ENCODE data around the gene BARHL2. TPM values are rescaled to one million over a fixed set of nuclear protein-coding genes. Genes with fewer than 3 reads are reported as not detected.

The BARHL2 gene
- total RNA-seq, 4 donors from 2014 or later: not detected

- Histone ChIP-seq H3K9me3 (peaks cover 0 to 4% (median 0%) of the 10 kb centered on the region in 3 donors), H3K4me1 (peaks cover 6 to 67% (median 30%) of the 10 kb centered on the region in 3 donors), H3K27ac (no peak overlapping the region), H3K27me3 (peaks cover 23 to 100% (median 77%) of the 10 kb centered on the region in 4 donors), H3K36me3 (no peaks in the 10 kb centered on the region), H3K4me3 (no peak overlapping the region)
- TF ChIP-seq, protein P1, sequence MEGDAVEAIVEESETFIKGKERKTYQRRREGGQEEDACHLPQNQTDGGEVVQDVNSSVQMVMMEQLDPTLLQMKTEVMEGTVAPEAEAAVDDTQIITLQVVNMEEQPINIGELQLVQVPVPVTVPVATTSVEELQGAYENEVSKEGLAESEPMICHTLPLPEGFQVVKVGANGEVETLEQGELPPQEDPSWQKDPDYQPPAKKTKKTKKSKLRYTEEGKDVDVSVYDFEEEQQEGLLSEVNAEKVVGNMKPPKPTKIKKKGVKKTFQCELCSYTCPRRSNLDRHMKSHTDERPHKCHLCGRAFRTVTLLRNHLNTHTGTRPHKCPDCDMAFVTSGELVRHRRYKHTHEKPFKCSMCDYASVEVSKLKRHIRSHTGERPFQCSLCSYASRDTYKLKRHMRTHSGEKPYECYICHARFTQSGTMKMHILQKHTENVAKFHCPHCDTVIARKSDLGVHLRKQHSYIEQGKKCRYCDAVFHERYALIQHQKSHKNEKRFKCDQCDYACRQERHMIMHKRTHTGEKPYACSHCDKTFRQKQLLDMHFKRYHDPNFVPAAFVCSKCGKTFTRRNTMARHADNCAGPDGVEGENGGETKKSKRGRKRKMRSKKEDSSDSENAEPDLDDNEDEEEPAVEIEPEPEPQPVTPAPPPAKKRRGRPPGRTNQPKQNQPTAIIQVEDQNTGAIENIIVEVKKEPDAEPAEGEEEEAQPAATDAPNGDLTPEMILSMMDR (IDR thresholded peaks at IDR 0.05): no peak
- TF ChIP-seq POLR2A (IDR thresholded peaks at IDR 0.05): no peak
- DNase-seq: no peak
- intact Hi-C loops (cut with DNase I): loop anchor here (5.0 to 10.0 kb wide), 2 partner anchors 245 to 442 kb away; no protein-coding TSS in a partner anchor
- WGBS, 2 donors: 22 to 31% methylated on average over 14 of the region's 14 CpGs
Measured at GRCh38 chr1:90720145-90720636, 3.1 kb upstream of the BARHL2 start.

- H3K4me3 ChIP-seq: no peak overlapping the region
- peaks cover 6 to 60% (median 23%) of the 10 kb centered on the region in 3 donors for H3K4me1 ChIP-seq
- DNase-seq: no peak
Measured at GRCh38 chr1:90719330-90720144, 2.4 kb upstream of the BARHL2 start.

DNA sequence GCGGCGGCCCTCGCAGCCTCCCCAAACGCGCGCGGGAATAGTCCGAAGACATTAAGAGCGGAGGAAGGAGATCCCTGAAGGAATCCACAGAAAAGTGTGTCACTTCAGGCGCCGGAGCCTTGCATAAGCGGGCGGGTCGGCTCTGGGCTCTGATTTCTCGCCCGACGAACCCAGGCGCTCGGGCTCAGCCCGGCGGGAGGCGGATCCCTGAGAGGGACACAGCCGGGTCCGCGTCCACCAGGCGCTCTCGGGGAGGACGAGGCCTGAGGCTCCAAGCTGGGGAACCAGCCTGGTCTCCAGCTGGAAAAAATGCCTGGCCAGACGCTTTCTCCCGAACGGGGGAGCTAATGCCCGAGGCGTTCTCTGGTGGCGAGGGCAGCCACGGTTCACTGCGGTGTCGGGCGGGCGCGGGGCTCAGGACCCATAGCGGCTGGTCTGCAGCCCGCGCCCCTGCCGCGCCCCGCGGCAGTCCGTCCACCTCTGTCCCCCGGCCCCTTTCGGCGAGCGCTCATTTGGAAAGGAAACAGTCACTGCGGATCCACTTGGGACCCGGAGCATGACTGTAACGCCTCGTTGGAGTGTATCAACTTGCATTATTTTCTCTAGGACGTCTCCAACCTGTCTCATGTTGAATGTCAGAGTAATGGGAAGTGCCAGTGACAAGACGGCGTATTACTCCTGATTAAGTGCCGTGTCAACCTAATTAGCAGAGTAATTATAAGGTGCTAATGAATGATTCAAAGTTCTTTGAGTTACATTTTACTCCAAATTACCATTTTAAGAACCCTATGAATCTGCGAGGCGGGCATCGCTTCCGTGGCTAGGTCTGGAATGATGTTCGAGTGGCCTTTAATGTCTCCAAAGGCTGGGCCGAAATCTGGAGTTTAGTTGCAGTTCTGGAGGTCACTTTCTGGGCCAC, 1.6 kb upstream of the BARHL2 start:
- DNase-seq: no peak
- 7 to 16% methylated on average over 24 to 48 of the region's 66 CpGs for WGBS, 2 donors
- intact Hi-C loops (cut with DNase I): no loop called here
- Histone ChIP-seq H3K36me3 (no peaks in the 10 kb centered on the region), H3K4me1 (peaks cover 6 to 55% (median 20%) of the 10 kb centered on the region in 3 donors), H3K27me3 (peaks cover 16 to 100% (median 74%) of the 10 kb centered on the region in 4 donors), H3K27ac (no peak overlapping the region), H3K4me3 (peak overlapping the region in 3 of 4 donors; percentile 9 to 56 (median 43)), H3K9me3 (peaks cover 0 to 4% (median 0%) of the 10 kb centered on the region in 3 donors)
- TF ChIP-seq POLR2A (IDR thresholded peaks at IDR 0.05): no peak
- TF ChIP-seq, protein P1 (IDR thresholded peaks at IDR 0.05): no peak

More at GRCh38 chr1:90719330-90720144, 2.4 kb upstream of the BARHL2 start:
- TF ChIP-seq, protein P1 (IDR thresholded peaks at IDR 0.05): no peak
- no peak for TF ChIP-seq POLR2A (IDR thresholded peaks at IDR 0.05)
- intact Hi-C loops (cut with DNase I): loop anchor here (5.0 to 10.0 kb wide), 2 partner anchors 245 to 443 kb away; no protein-coding TSS in a partner anchor
- Histone ChIP-seq H3K27ac (no peak overlapping the region), H3K27me3 (peaks cover 20 to 100% (median 75%) of the 10 kb centered on the region in 4 donors), H3K9me3 (peaks cover 0 to 4% (median 0%) of the 10 kb centered on the region in 3 donors), H3K36me3 (no peaks in the 10 kb centered on the region)
- WGBS, 2 donors: 14 to 17% methylated on average over 17 to 49 of the region's 55 CpGs

GRCh38 chr1:90717665-90718410, 736 bp upstream of the BARHL2 start:
- peaks cover 6 to 52% (median 20%) of the 10 kb centered on the region in 3 donors for H3K4me1 ChIP-seq
- WGBS, 2 donors: 8 to 12% methylated on average over 11 to 20 of the region's 94 CpGs
- H3K27ac ChIP-seq: no peak overlapping the region
- intact Hi-C loops (cut with DNase I): no loop called here
- H3K36me3 ChIP-seq: no peaks in the 10 kb centered on the region
- peaks cover 16 to 100% (median 75%) of the 10 kb centered on the region in 4 donors for H3K27me3 ChIP-seq
- TF ChIP-seq POLR2A (IDR thresholded peaks at IDR 0.05): no peak
- TF ChIP-seq, protein P1 (IDR thresholded peaks at IDR 0.05): no peak
- DNase-seq: no peak
- peak overlapping the region in 3 of 4 donors; percentile 20 to 56 (median 43) for H3K4me3 ChIP-seq
- peaks cover 0 to 4% (median 0%) of the 10 kb centered on the region in 3 donors for H3K9me3 ChIP-seq
